Astrocyte (in vitro differentiated cells and primary cell): ENCODE data around the gene PSMD9. TPM values are rescaled to one million over a fixed set of nuclear protein-coding genes. Genes with fewer than 3 reads are reported as not detected.

Experiments
- DNase-seq: peaks from one replicate; pipeline ENCODE4 v3.0.0-alpha.2; 2010; ENCODE audit warnings: low read depth
- FAIRE-seq: peaks from 2 replicates; lab custom pipeline; 2011; peaks lifted over from hg19 to GRCh38; lab: Jason Lieb, UNC
- H2AFZ ChIP-seq: 2 replicates; pipeline ENCODE4 v1.6.0; 2012; ENCODE audit warnings: low read depth, low read length, inconsistent platforms
- H3K27ac ChIP-seq: 2 replicates; pipeline ENCODE4 v1.5.1; 2011; ENCODE audit warnings: low read depth, low read length, inconsistent platforms
- H3K27me3 ChIP-seq: 2 replicates; pipeline ENCODE4 v1.6.0; 2011; ENCODE audit warnings: low read length, inconsistent platforms; ENCODE audit not compliant: insufficient read depth
- H3K36me3 ChIP-seq: 2 replicates; pipeline ENCODE4 v1.5.1; 2011; ENCODE audit warnings: low read length, inconsistent platforms; ENCODE audit not compliant: insufficient read depth
- H3K4me1 ChIP-seq: 2 replicates; pipeline ENCODE4 v1.5.1; 2011; ENCODE audit warnings: low read length, inconsistent platforms; ENCODE audit not compliant: insufficient read depth
- H3K4me2 ChIP-seq: 2 replicates; pipeline ENCODE4 v1.6.0; 2012; ENCODE audit warnings: low read length, inconsistent platforms
- H3K4me3 ChIP-seq: 2 replicates; pipeline ENCODE4 v1.5.1; 2011; ENCODE audit warnings: low read depth, mild to moderate bottlenecking, low read length, inconsistent platforms; ENCODE audit not compliant: insufficient read depth
- H3K79me2 ChIP-seq: 2 replicates; pipeline ENCODE4 v1.6.0; 2012; ENCODE audit warnings: mild to moderate bottlenecking, low read length, inconsistent platforms; ENCODE audit not compliant: insufficient read depth
- H3K9ac ChIP-seq: 2 replicates; pipeline ENCODE4 v1.6.0; 2012; ENCODE audit warnings: mild to moderate bottlenecking, low read length, inconsistent platforms
- H3K9me3 ChIP-seq: 2 replicates; pipeline ENCODE4 v1.5.1; 2012; ENCODE audit warnings: low read depth, mild to moderate bottlenecking, low read length, inconsistent platforms; ENCODE audit not compliant: insufficient read depth
- H4K20me1 ChIP-seq: 2 replicates; pipeline ENCODE4 v1.6.0; 2012; ENCODE audit warnings: low read length, inconsistent platforms; ENCODE audit not compliant: insufficient read depth
- H3K27ac Mint-ChIP-seq: one replicate; pipeline ENCODE4 v1.8.0; 2021; ENCODE audit warnings: mild to moderate bottlenecking, mixed read lengths; ENCODE audit not compliant: unreplicated experiment
- H3K27me3 Mint-ChIP-seq: one replicate; pipeline ENCODE4 v1.8.0; 2021; ENCODE audit warnings: low read depth, mixed read lengths; ENCODE audit not compliant: unreplicated experiment
- H3K36me3 Mint-ChIP-seq: one replicate; pipeline ENCODE4 v1.8.0; 2021; ENCODE audit warnings: low read depth, mixed read lengths; ENCODE audit not compliant: unreplicated experiment
- H3K4me1 Mint-ChIP-seq: one replicate; pipeline ENCODE4 v1.8.0; 2021; ENCODE audit warnings: low read depth, mixed read lengths; ENCODE audit not compliant: unreplicated experiment
- H3K4me3 Mint-ChIP-seq: one replicate; pipeline ENCODE4 v1.8.0; 2021; ENCODE audit warnings: mild to moderate bottlenecking, moderate library complexity, mixed read lengths; ENCODE audit not compliant: unreplicated experiment
- H3K9me3 Mint-ChIP-seq: one replicate; pipeline ENCODE4 v1.8.0; 2021; ENCODE audit warnings: mild to moderate bottlenecking, mixed read lengths; ENCODE audit not compliant: unreplicated experiment
- CTCF ChIP-seq: IDR thresholded peaks from 2 replicates; pipeline ENCODE4 v1.5.1; 2011; ENCODE audit warnings: low read depth, mild to moderate bottlenecking, inconsistent platforms, low read length, moderate library complexity; ENCODE audit not compliant: insufficient read depth
- EZH2 ChIP-seq: IDR thresholded peaks from 2 replicates; pipeline ENCODE4 v1.6.1; 2012; ENCODE audit warnings: mild to moderate bottlenecking, low read length, inconsistent platforms; ENCODE audit not compliant: insufficient read depth
- total RNA-seq: library from RNA; stranded (reverse); gene quantifications from 2 replicates; pipeline ENCODE4 v1.2.1, GENCODE V29; 2021

PSMD9 gene
- total RNA-seq, 1 donor from 2014 or later, result 63.4 TPM

- Histone ChIP-seq H3K9ac (no peak overlapping the region), H3K4me3 (peak overlapping the region; percentile 8), H3K36me3 (no peaks in the 10 kb centered on the region), H2AFZ (no peak overlapping the region), H3K4me2 (peak overlapping the region; percentile 49), H3K9me3 (no peaks in the 10 kb centered on the region), H3K27ac (no peak overlapping the region), H4K20me1 (no peaks in the 10 kb centered on the region), H3K27me3 (no peaks in the 10 kb centered on the region), H3K4me1 (no peaks in the 10 kb centered on the region), H3K79me2 (no peaks in the 10 kb centered on the region)
- TF ChIP-seq CTCF, result no peak
- no peak for TF ChIP-seq EZH2
- H3K4me1 Mint-ChIP-seq, result peaks cover 5% of the 10 kb centered on the region
- DNase-seq (peak; percentile 27), FAIRE-seq (no peak)
- peaks cover 23% of the 10 kb centered on the region for H3K36me3 Mint-ChIP-seq
- no peak overlapping the region for H3K4me3 Mint-ChIP-seq
- no peaks in the 10 kb centered on the region for H3K9me3 Mint-ChIP-seq
- peaks cover 5% of the 10 kb centered on the region for H3K27me3 Mint-ChIP-seq
- no peak overlapping the region for H3K27ac Mint-ChIP-seq
These were observed 70.1 kb downstream of the PSMD9 start for GRCh38 chr12:121958541-121959240.

GRCh38 chr12:121960541-121960940 is 72.0 kb downstream of the PSMD9 start:
- no peaks in the 10 kb centered on the region for H3K79me2 ChIP-seq
- H3K27me3 ChIP-seq, result no peaks in the 10 kb centered on the region
- no peak overlapping the region for H3K27ac ChIP-seq
- H2AFZ ChIP-seq, result no peak overlapping the region
- Mint-ChIP-seq H3K4me3 (no peak overlapping the region), H3K36me3 (peaks cover 22% of the 10 kb centered on the region), H3K27me3 (peaks cover 5% of the 10 kb centered on the region), H3K4me1 (peaks cover 5% of the 10 kb centered on the region), H3K27ac (no peak overlapping the region), H3K9me3 (no peaks in the 10 kb centered on the region)
- no peaks in the 10 kb centered on the region for H4K20me1 ChIP-seq
- no peaks in the 10 kb centered on the region for H3K4me1 ChIP-seq
- TF ChIP-seq CTCF, result no peak
- no peak for TF ChIP-seq EZH2
- H3K4me2 ChIP-seq, result no peak overlapping the region
- DNase-seq (no peak), FAIRE-seq (no peak)
- no peak overlapping the region for H3K4me3 ChIP-seq
- H3K9ac ChIP-seq, result no peak overlapping the region
- H3K36me3 ChIP-seq, result no peaks in the 10 kb centered on the region
- no peaks in the 10 kb centered on the region for H3K9me3 ChIP-seq

- Histone ChIP-seq H3K9me3 (no peaks in the 10 kb centered on the region), H3K4me1 (no peaks in the 10 kb centered on the region), H3K27ac (no peak overlapping the region), H3K4me3 (no peak overlapping the region), H3K4me2 (no peak overlapping the region), H3K27me3 (no peaks in the 10 kb centered on the region), H3K36me3 (no peaks in the 10 kb centered on the region), H3K79me2 (no peaks in the 10 kb centered on the region), H4K20me1 (no peaks in the 10 kb centered on the region), H2AFZ (no peak overlapping the region), H3K9ac (no peak overlapping the region)
- no peaks in the 10 kb centered on the region for H3K9me3 Mint-ChIP-seq
- peaks cover 5% of the 10 kb centered on the region for H3K27me3 Mint-ChIP-seq
- peaks cover 22% of the 10 kb centered on the region for H3K36me3 Mint-ChIP-seq
- TF ChIP-seq EZH2 (no peak), CTCF (no peak)
- no peak for FAIRE-seq
- H3K27ac Mint-ChIP-seq, result no peak overlapping the region
- no peak overlapping the region for H3K4me3 Mint-ChIP-seq
- no peak for DNase-seq
- H3K4me1 Mint-ChIP-seq, result peaks cover 5% of the 10 kb centered on the region
These were observed 72.7 kb downstream of the PSMD9 start for GRCh38 chr12:121961195-121961879.
